ENCODE measurements around the gene SEC24D. TPM values are rescaled to one million over a fixed set of nuclear protein-coding genes. Genes with fewer than 3 reads are reported as not detected.

The SEC24D gene
- total RNA-seq, 1 experiment from 2014 or later, result 13.4 TPM

DNA sequence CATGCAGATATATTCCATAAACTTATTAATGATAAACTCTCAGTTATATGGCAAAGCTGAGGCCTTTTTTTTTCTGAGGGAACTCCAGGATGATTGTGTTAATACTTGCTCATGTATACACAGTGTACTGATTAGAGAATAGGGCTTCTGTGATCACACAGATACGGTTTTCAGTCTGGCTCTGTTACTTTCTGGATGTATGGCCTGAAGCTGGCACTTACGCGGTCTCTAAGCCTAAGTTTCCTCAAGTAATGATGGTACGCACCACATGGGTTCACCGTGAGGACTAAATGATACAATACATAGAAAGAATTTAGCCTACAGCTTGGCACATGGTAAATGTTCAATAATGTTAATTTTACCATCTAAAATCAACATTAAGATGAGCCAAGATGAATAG, 73.8 kb downstream of the SEC24D start:
- no peaks in the 10 kb centered on the region for H3K9me3 ChIP-seq (ENCODE audit: control insufficient read depth, insufficient read depth, low read depth, low read length)
- peaks cover 3% of the 10 kb centered on the region; the same call in 1 of the 2 replicates for H3K36me3 ChIP-seq (ENCODE audit: control insufficient read depth, insufficient read depth, low read length)
- TF ChIP-seq TCF7L2 (IDR thresholded peaks at IDR 0.05; ENCODE audit: low read depth, low read length) (no peak), SIN3A (IDR thresholded peaks at IDR 0.05; ENCODE audit: borderline replicate concordance, insufficient read depth, low read depth, low read length) (no peak), POLR2AphosphoS5 (IDR thresholded peaks at IDR 0.05; ENCODE audit: low read depth, low read length) (no peak)
- TF ChIP-seq, protein P1, sequence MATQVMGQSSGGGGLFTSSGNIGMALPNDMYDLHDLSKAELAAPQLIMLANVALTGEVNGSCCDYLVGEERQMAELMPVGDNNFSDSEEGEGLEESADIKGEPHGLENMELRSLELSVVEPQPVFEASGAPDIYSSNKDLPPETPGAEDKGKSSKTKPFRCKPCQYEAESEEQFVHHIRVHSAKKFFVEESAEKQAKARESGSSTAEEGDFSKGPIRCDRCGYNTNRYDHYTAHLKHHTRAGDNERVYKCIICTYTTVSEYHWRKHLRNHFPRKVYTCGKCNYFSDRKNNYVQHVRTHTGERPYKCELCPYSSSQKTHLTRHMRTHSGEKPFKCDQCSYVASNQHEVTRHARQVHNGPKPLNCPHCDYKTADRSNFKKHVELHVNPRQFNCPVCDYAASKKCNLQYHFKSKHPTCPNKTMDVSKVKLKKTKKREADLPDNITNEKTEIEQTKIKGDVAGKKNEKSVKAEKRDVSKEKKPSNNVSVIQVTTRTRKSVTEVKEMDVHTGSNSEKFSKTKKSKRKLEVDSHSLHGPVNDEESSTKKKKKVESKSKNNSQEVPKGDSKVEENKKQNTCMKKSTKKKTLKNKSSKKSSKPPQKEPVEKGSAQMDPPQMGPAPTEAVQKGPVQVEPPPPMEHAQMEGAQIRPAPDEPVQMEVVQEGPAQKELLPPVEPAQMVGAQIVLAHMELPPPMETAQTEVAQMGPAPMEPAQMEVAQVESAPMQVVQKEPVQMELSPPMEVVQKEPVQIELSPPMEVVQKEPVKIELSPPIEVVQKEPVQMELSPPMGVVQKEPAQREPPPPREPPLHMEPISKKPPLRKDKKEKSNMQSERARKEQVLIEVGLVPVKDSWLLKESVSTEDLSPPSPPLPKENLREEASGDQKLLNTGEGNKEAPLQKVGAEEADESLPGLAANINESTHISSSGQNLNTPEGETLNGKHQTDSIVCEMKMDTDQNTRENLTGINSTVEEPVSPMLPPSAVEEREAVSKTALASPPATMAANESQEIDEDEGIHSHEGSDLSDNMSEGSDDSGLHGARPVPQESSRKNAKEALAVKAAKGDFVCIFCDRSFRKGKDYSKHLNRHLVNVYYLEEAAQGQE (IDR thresholded peaks at IDR 0.05; ENCODE audit: insufficient read depth in 1 of 2, low read depth in 2 of 2, low read length in 1 of 2), result no peak
- TF ChIP-seq, protein P2, sequence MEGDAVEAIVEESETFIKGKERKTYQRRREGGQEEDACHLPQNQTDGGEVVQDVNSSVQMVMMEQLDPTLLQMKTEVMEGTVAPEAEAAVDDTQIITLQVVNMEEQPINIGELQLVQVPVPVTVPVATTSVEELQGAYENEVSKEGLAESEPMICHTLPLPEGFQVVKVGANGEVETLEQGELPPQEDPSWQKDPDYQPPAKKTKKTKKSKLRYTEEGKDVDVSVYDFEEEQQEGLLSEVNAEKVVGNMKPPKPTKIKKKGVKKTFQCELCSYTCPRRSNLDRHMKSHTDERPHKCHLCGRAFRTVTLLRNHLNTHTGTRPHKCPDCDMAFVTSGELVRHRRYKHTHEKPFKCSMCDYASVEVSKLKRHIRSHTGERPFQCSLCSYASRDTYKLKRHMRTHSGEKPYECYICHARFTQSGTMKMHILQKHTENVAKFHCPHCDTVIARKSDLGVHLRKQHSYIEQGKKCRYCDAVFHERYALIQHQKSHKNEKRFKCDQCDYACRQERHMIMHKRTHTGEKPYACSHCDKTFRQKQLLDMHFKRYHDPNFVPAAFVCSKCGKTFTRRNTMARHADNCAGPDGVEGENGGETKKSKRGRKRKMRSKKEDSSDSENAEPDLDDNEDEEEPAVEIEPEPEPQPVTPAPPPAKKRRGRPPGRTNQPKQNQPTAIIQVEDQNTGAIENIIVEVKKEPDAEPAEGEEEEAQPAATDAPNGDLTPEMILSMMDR (IDR thresholded peaks at IDR 0.05), result no peak
- intact Hi-C loops (cut with micrococcal nuclease; ENCODE audit: unreplicated experiment) (no loop called here), in situ Hi-C loops (cut with HindIII; ENCODE audit: low pct_unique_long_range_greater_than_20kb, low sequenced_read_pairs) (no loop called here)
- no peaks in the 10 kb centered on the region for H3K27me3 ChIP-seq (ENCODE audit: control insufficient read depth, insufficient read depth, low read length)
- DNase-seq (ENCODE audit: low read depth, low spot score) (no peak), ATAC-seq (no peak)
- BruUV-seq (replicated peaks), result no TSS peak
- H3K27ac ChIP-seq (ENCODE audit: low read length), result no peak overlapping the region
- H3K4me3 ChIP-seq (ENCODE audit: low read depth in 2 of 2, low read length in 2 of 2), result no peak overlapping the region
- ChIA-PET CTCF (no interaction called here), POLR2A (no interaction called here)
- H3K4me1 ChIP-seq (ENCODE audit: control insufficient read depth, insufficient read depth, low read length), result no peaks in the 10 kb centered on the region

DNA sequence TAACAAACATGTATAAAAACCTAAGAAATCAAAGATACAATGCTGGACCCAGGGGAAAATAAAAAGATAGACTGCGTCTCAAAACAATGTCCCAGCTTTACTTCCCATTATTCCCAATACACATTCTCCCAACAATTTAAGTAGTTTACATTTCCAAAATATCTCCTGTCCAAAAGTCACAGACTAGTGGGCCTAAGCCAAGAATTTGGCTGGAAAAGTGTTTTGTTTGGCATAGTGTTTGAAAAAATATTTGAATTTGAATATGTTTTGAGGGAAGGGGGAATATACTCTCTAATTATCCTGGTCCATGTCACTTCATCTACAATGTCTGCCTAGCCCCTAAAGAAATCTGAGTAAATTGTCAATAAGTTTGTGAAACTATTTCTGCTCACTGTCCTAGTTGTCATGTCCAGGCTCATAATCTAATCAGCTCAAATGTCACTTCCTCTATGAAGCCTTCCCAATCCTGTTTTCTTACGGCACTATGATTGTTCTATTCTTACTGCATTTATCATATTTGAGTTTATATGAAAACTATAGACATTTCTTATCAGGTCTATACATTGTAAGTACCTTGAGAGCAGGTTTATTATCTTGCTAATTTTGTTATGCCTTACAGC, 74.4 kb downstream of the SEC24D start:
- Histone ChIP-seq H3K9me3 (ENCODE audit: control insufficient read depth, insufficient read depth, low read depth, low read length) (no peaks in the 10 kb centered on the region), H3K4me1 (ENCODE audit: control insufficient read depth, insufficient read depth, low read length) (no peaks in the 10 kb centered on the region), H3K27ac (ENCODE audit: low read length) (no peak overlapping the region), H3K27me3 (ENCODE audit: control insufficient read depth, insufficient read depth, low read length) (no peaks in the 10 kb centered on the region), H3K36me3 (ENCODE audit: control insufficient read depth, insufficient read depth, low read length) (peaks cover 3% of the 10 kb centered on the region; the same call in 1 of the 2 replicates), H3K4me3 (ENCODE audit: low read depth in 2 of 2, low read length in 2 of 2) (no peak overlapping the region)
- BruUV-seq (replicated peaks), result no TSS peak
- intact Hi-C loops (cut with micrococcal nuclease; ENCODE audit: unreplicated experiment), result no loop called here
- CTCF ChIA-PET, result no interaction called here
- TF ChIP-seq, protein P2 (IDR thresholded peaks at IDR 0.05), result no peak
- TF ChIP-seq TCF7L2 (IDR thresholded peaks at IDR 0.05; ENCODE audit: low read depth, low read length) (no peak), SIN3A (IDR thresholded peaks at IDR 0.05; ENCODE audit: borderline replicate concordance, insufficient read depth, low read depth, low read length) (no peak), POLR2AphosphoS5 (IDR thresholded peaks at IDR 0.05; ENCODE audit: low read depth, low read length) (no peak)
- TF ChIP-seq, protein P1 (IDR thresholded peaks at IDR 0.05; ENCODE audit: insufficient read depth in 1 of 2, low read depth in 2 of 2, low read length in 1 of 2), result no peak
- in situ Hi-C loops (cut with HindIII; ENCODE audit: low pct_unique_long_range_greater_than_20kb, low sequenced_read_pairs), result no loop called here
- POLR2A ChIA-PET, result no interaction called here
- DNase-seq (ENCODE audit: low read depth, low spot score), result no peak
- no peak for ATAC-seq

All from Panc1 (cell line).